Trophoblast cell (in vitro differentiated cells and primary cell): ENCODE results near the gene PDGFD.

Experiments
- DNase-seq, 2 donors: peaks; one replicate each; pipeline ENCODE4 v3.0.0-alpha.2; 2016
- H2AFZ ChIP-seq: 2 replicates; pipeline ENCODE4 v1.6.1; 2013; ENCODE audit warnings: low read length, moderate library complexity, mild to moderate bottlenecking; ENCODE audit not compliant: insufficient read depth, poor library complexity
- H2AK5ac ChIP-seq: 2 replicates; pipeline ENCODE4 v1.6.1; 2013; ENCODE audit warnings: mild to moderate bottlenecking, low read length
- H2BK120ac ChIP-seq: 2 replicates; pipeline ENCODE4 v1.6.1; 2013; ENCODE audit warnings: low read length, mild to moderate bottlenecking, moderate library complexity; ENCODE audit not compliant: insufficient read depth, poor library complexity
- H2BK12ac ChIP-seq: 2 replicates; pipeline ENCODE4 v1.6.1; 2013; ENCODE audit warnings: mild to moderate bottlenecking, low read length, moderate library complexity
- H2BK5ac ChIP-seq: 2 replicates; pipeline ENCODE4 v1.6.1; 2013; ENCODE audit warnings: low read length, low read depth, moderate library complexity, mild to moderate bottlenecking; ENCODE audit not compliant: poor library complexity
- H3K14ac ChIP-seq: 2 replicates; pipeline ENCODE4 v1.6.1; 2013; ENCODE audit warnings: mild to moderate bottlenecking, low read length
- H3K18ac ChIP-seq: 2 replicates; pipeline ENCODE4 v1.6.1; 2013; ENCODE audit warnings: mild to moderate bottlenecking, low read length
- H3K23ac ChIP-seq: 2 replicates; pipeline ENCODE4 v1.6.1; 2013; ENCODE audit warnings: low read length
- H3K27ac ChIP-seq: 2 replicates; pipeline ENCODE4 v1.5.1; 2013; ENCODE audit warnings: low read depth, mild to moderate bottlenecking, inconsistent platforms, low read length, moderate library complexity
- H3K27me3 ChIP-seq: 2 replicates; pipeline ENCODE4 v1.6.1; 2013; ENCODE audit warnings: inconsistent platforms, mild to moderate bottlenecking, low read length, moderate library complexity; ENCODE audit not compliant: insufficient read depth
- H3K36me3 ChIP-seq, 2 experiments: 1 replicate in 1 of 2; 2 replicates in 1 of 2; pipeline ENCODE4 v1.6.1; 2013; ENCODE audit warnings: low read length in 2 of 2, mild to moderate bottlenecking in 2 of 2, moderate library complexity in 1 of 2; ENCODE audit not compliant: insufficient read depth in 2 of 2, control insufficient read depth in 1 of 2
- H3K4ac ChIP-seq: 2 replicates; pipeline ENCODE4 v1.6.1; 2013; ENCODE audit warnings: low read depth, mild to moderate bottlenecking, low read length, moderate library complexity
- H3K4me1 ChIP-seq, 2 experiments: 1 replicate in 1 of 2; 2 replicates in 1 of 2; pipeline ENCODE4 v1.6.1; 2013; ENCODE audit warnings: low read length in 2 of 2, mild to moderate bottlenecking in 2 of 2, moderate library complexity in 1 of 2; ENCODE audit not compliant: insufficient read depth in 2 of 2, control insufficient read depth in 1 of 2
- H3K4me2 ChIP-seq: 2 replicates; pipeline ENCODE4 v1.6.1; 2013; ENCODE audit warnings: inconsistent platforms, mild to moderate bottlenecking, low read length, moderate library complexity
- H3K4me3 ChIP-seq: 2 replicates; pipeline ENCODE4 v1.5.1; 2013; ENCODE audit warnings: mild to moderate bottlenecking, low read depth, low read length, inconsistent platforms
- H3K79me1 ChIP-seq: one replicate; pipeline ENCODE4 v1.6.1; 2013; ENCODE audit warnings: low read length
- H3K79me2 ChIP-seq: 2 replicates; pipeline ENCODE4 v1.6.1; 2013; ENCODE audit warnings: low read length, mild to moderate bottlenecking; ENCODE audit not compliant: control insufficient read depth, insufficient read depth, poor library complexity
- H3K9ac ChIP-seq: 2 replicates; pipeline ENCODE4 v1.6.1; 2013; ENCODE audit warnings: mild to moderate bottlenecking, low read length
- H3K9me3 ChIP-seq: 2 replicates; pipeline ENCODE4 v1.6.1; 2013; ENCODE audit warnings: low read depth, mild to moderate bottlenecking, control low read depth, inconsistent platforms, low read length; ENCODE audit not compliant: insufficient read depth
- H4K12ac ChIP-seq: 2 replicates; pipeline ENCODE4 v1.6.1; 2013; ENCODE audit warnings: low read depth, mild to moderate bottlenecking, low read length, moderate library complexity
- H4K8ac ChIP-seq: 2 replicates; pipeline ENCODE4 v1.6.1; 2013; ENCODE audit warnings: low read depth, mild to moderate bottlenecking, low read length, moderate library complexity
- H4K91ac ChIP-seq: one replicate; pipeline ENCODE4 v1.6.1; 2013; ENCODE audit warnings: low read depth, mild to moderate bottlenecking, low read length, moderate library complexity
- WGBS: extraction: QIAGEN DNeasy Blood & Tissue Kit; methylation state at CpG from one replicate; pipeline ENCODE4 v1.1.7; 2013; ENCODE audit warnings: missing lambda C conversion rate; ENCODE audit not compliant: insufficient read length, insufficient coverage; ENCODE audit errors: extremely low coverage; 5-methylcytosine and 5-hydroxymethylcytosine counted together

PDGFD gene

DNA sequence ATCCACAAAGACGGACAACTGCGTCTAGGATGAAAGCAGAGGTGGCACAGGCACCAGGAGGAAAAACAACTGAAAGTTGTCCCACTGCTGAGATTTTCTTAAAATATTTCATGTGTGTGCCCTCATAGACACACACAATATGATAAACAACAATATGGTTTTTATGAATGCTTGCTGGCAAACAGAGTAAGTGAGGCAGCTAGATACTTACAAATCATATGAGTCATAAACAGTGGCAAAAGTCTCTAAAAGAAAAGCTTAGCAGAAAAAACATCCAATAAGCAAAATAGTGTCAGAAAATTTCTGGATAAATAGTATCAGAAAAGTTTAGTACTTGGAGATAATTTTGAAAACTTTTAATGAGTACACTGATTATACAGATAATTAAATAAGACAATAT, 228.7 kb downstream of the PDGFD start:
- no peaks in the 10 kb centered on the region for H3K27me3 ChIP-seq
- no peak overlapping the region for H2BK12ac ChIP-seq
- no CpG with 5 or more reads among the region's 2 CpGs for WGBS
- no peak overlapping the region for H2AFZ ChIP-seq
- H4K8ac ChIP-seq = no peak overlapping the region
- H3K4me1 ChIP-seq = no peaks in the 10 kb centered on the region
- no peak overlapping the region for H2AK5ac ChIP-seq
- H3K23ac ChIP-seq = no peak overlapping the region
- H3K9me3 ChIP-seq = no peaks in the 10 kb centered on the region
- no peak overlapping the region for H4K91ac ChIP-seq
- H3K14ac ChIP-seq = no peak overlapping the region
- H2BK120ac ChIP-seq = no peak overlapping the region
- no peak overlapping the region for H3K9ac ChIP-seq
- no peaks in the 10 kb centered on the region for H3K79me1 ChIP-seq
- DNase-seq = no peak
- H3K4me3 ChIP-seq = no peak overlapping the region
- H3K36me3 ChIP-seq = no peaks in the 10 kb centered on the region
- H3K18ac ChIP-seq = no peak overlapping the region
- no peaks in the 10 kb centered on the region for H3K79me2 ChIP-seq
- no peak overlapping the region for H3K4ac ChIP-seq
- no peak overlapping the region for H3K27ac ChIP-seq
- no peak overlapping the region for H2BK5ac ChIP-seq
- no peak overlapping the region for H4K12ac ChIP-seq
- H3K4me2 ChIP-seq = no peak overlapping the region

DNA sequence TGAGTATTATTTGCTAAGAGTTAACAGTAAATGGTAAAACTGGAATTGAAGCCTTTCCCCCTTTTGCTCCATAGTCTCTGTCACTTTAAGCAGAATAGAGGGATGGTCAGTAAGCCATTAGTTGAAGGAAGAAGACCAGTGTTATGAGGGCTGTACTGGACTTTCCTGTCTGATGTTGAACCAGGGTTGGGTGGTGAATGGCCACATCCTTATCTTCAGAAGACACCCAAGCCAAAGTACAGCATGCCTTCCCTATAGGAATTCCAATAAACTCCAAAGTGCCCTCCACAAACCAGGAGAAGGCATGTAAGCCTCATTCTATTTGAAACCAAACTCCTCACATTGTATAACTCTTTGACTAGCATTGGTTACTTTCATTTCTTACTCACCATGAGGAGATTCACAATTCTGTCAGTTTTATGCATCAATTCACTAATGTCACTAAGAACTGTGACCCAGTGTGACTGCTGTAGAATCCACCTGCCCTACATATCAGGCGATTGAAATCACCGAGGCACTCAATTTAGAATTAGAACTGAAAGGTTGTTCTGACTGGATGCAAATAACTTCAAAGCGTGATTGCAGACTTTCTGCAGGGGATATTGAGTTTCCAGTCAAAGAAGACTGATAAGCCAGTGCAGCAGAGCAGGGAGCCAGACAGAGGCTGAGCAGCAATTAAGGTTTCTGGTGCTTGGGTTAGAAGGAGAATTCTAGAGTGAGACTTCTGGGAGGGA, 234.6 kb downstream of the PDGFD start:
- H3K23ac ChIP-seq = no peak overlapping the region
- H2AK5ac ChIP-seq = no peak overlapping the region
- H3K4me1 ChIP-seq = peaks cover 3 to 5% of the 10 kb centered on the region in 2 experiments
- H4K91ac ChIP-seq = no peak overlapping the region
- H3K79me2 ChIP-seq = no peaks in the 10 kb centered on the region
- no peaks in the 10 kb centered on the region for H3K27me3 ChIP-seq
- no CpG with 5 or more reads among the region's 3 CpGs for WGBS
- no peak overlapping the region for H2BK120ac ChIP-seq
- no peak overlapping the region for H3K9ac ChIP-seq
- H4K12ac ChIP-seq = no peak overlapping the region
- no peaks in the 10 kb centered on the region for H3K36me3 ChIP-seq
- no peak overlapping the region for H4K8ac ChIP-seq
- no peak overlapping the region for H3K4ac ChIP-seq
- H3K4me3 ChIP-seq = no peak overlapping the region
- H3K4me2 ChIP-seq = no peak overlapping the region
- H3K27ac ChIP-seq = no peak overlapping the region
- no peak overlapping the region for H2AFZ ChIP-seq
- no peak overlapping the region for H2BK12ac ChIP-seq
- no peaks in the 10 kb centered on the region for H3K79me1 ChIP-seq
- H3K9me3 ChIP-seq = no peaks in the 10 kb centered on the region
- no peak for DNase-seq
- H3K14ac ChIP-seq = no peak overlapping the region
- H2BK5ac ChIP-seq = no peak overlapping the region
- H3K18ac ChIP-seq = no peak overlapping the region

DNA sequence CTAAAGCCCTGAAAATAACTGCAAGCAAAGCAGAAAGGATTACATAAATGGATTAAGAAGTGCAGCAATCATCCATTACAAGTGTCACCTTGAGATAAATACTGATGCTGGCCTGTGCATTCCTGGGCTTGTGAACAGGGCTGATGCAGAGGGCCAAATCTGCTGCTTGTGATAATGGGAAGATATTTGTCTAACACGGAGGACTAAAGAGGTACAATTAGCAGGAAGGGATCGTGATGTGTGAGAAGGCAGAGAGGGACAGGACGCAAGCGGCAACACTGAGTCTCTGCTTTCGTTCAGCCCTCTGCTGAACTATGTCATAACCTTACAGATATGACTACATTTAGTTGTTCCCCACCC, 235.2 kb downstream of the PDGFD start:
- no peaks in the 10 kb centered on the region for H3K27me3 ChIP-seq
- no peaks in the 10 kb centered on the region for H3K9me3 ChIP-seq
- no peak overlapping the region for H2BK12ac ChIP-seq
- no peak overlapping the region for H3K9ac ChIP-seq
- no peak for DNase-seq
- no peak overlapping the region for H2AK5ac ChIP-seq
- no peaks in the 10 kb centered on the region for H3K79me2 ChIP-seq
- no CpG with 5 or more reads among the region's 5 CpGs for WGBS
- no peaks in the 10 kb centered on the region for H3K79me1 ChIP-seq
- no peak overlapping the region for H3K27ac ChIP-seq
- no peak overlapping the region for H3K18ac ChIP-seq
- peaks cover 3 to 5% of the 10 kb centered on the region in 2 experiments for H3K4me1 ChIP-seq
- no peak overlapping the region for H2BK120ac ChIP-seq
- no peak overlapping the region for H3K14ac ChIP-seq
- H3K4me2 ChIP-seq = no peak overlapping the region
- no peak overlapping the region for H4K8ac ChIP-seq
- H2BK5ac ChIP-seq = no peak overlapping the region
- no peak overlapping the region for H4K12ac ChIP-seq
- H3K4me3 ChIP-seq = no peak overlapping the region
- no peak overlapping the region for H3K23ac ChIP-seq
- H3K36me3 ChIP-seq = no peaks in the 10 kb centered on the region
- H4K91ac ChIP-seq = no peak overlapping the region
- H3K4ac ChIP-seq = no peak overlapping the region
- H2AFZ ChIP-seq = no peak overlapping the region

DNA sequence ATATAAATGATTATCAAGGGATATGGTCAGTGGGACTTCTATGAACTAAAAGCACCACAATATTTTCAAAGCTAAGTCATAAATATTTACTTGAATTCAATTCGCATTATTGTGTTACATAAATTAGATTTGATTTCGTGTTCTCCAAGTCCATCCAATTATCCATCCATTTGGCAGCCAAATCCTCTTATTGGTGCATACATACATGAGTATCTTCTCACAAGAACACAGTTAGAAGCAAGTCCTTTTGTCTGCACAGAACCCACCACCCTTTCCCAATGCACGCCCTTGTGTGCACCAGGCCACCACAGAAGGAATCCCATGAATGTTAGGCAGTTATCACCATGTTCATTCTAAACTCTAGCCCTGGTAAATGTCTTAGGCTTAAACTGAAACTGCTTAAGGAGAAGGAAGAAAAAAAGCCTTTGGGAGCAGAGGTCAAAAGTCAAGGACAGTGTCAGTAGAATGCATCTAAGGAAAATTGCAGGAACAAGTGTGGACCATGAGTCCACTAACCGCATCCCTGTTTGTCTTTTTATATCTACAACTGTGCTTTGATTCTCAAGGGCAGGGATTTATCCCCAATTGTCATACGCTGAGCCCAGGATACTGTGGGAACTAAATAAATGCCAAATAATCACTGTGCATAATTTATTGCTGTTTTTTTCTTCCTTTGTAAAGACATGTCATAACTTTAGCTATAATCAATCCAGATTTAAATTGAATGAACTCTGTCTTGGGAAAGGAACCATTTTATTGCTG, 235.7 kb downstream of the PDGFD start:
- H3K27ac ChIP-seq = no peak overlapping the region
- no peak overlapping the region for H3K4ac ChIP-seq
- H2BK12ac ChIP-seq = no peak overlapping the region
- H3K9me3 ChIP-seq = no peaks in the 10 kb centered on the region
- no peak overlapping the region for H2AFZ ChIP-seq
- H4K91ac ChIP-seq = no peak overlapping the region
- H3K27me3 ChIP-seq = no peaks in the 10 kb centered on the region
- no peak overlapping the region for H2BK5ac ChIP-seq
- no peak overlapping the region for H2BK120ac ChIP-seq
- no peaks in the 10 kb centered on the region for H3K79me1 ChIP-seq
- H3K18ac ChIP-seq = no peak overlapping the region
- no peak for DNase-seq
- H3K4me2 ChIP-seq = no peak overlapping the region
- H3K9ac ChIP-seq = no peak overlapping the region
- WGBS = no CpG with 5 or more reads among the region's 5 CpGs
- H3K36me3 ChIP-seq = no peaks in the 10 kb centered on the region
- H2AK5ac ChIP-seq = no peak overlapping the region
- no peak overlapping the region for H3K14ac ChIP-seq
- peaks cover 3 to 5% of the 10 kb centered on the region in 2 experiments for H3K4me1 ChIP-seq
- H4K12ac ChIP-seq = no peak overlapping the region
- no peak overlapping the region for H3K4me3 ChIP-seq
- no peaks in the 10 kb centered on the region for H3K79me2 ChIP-seq
- no peak overlapping the region for H4K8ac ChIP-seq
- H3K23ac ChIP-seq = no peak overlapping the region
